NCI-H146 treated with DMSO at 0.1 percent for 48 hours (cell line): ENCODE measurements around the gene FCRL6.

Experiments used
- DNase-seq: peaks from one replicate; lab custom pipeline; 2025; ENCODE audit not compliant: unreplicated experiment; lab: John Stamatoyannopoulos, UW

FCRL6 gene, protein sequence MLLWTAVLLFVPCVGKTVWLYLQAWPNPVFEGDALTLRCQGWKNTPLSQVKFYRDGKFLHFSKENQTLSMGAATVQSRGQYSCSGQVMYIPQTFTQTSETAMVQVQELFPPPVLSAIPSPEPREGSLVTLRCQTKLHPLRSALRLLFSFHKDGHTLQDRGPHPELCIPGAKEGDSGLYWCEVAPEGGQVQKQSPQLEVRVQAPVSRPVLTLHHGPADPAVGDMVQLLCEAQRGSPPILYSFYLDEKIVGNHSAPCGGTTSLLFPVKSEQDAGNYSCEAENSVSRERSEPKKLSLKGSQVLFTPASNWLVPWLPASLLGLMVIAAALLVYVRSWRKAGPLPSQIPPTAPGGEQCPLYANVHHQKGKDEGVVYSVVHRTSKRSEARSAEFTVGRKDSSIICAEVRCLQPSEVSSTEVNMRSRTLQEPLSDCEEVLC

DNA sequence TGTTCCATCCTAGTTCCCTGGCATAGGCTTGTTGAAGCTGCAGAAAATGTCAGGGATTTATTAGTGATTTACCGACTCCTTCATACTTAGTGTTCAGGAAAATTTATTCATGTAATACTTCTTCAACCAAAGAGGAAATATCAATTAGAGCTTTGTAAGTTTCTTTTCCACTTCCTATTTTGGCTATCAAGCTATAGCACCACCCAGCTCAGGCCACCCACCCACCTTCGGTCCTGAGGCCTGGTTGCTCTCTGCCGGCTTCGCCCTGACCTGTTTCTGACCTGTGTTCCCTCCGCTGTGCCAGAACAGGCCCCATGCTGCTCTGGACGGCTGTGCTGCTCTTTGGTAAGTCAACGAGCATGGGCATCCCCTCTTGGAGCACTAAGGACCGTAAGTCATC is at the start of gene FCRL6:
Gene FCRL6, plus strand, starts transcription at position 250 of the 400 bp plus-strand sequence. Its CDS starts 65 bp downstream, at position 315.
- DNase-seq = no peak

DNA sequence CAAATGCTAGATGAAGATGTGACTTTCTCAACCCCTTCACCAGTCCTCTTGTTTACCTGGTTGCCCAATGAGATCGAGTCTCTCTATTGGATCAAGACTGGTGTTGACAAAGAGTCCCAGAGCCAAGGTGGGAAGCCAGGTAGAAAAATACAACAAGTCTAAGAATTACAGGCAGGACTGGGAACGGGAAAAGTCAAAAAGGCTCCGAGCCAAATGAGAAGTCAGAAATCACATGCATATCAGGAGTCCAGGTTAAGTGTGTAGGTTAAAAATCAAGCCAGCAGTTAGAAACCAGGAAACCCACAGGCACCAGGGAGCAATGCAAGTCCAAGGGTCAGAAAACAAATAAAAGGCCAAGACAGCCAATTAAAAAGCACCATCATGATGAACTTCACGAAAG is 48.8 kb upstream of the FCRL6 start:
- DNase-seq = no peak

GRCh38 chr1:159755451-159756007 is 46.6 kb upstream of the FCRL6 start:
- no peak for DNase-seq

DNA sequence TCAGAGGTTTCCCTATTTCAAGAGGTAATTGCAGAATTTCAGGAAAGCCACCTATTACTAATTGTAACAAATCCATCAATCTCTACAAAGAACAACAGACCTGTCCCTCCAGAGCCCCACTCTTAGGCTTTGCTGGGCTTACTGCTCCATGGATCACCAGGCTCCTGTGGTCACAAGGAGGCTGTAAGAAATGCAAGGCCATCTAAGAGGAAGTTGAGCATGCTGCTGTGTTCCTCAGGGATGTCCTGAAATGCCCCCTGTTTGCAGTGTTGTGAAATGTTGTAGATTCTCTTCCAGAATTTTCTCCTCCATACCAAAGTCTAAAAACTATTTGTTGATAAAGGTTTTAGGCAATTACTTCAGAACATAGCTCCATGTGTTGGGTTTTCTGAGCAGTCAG is 45.8 kb upstream of the FCRL6 start:
- no peak for DNase-seq

DNA sequence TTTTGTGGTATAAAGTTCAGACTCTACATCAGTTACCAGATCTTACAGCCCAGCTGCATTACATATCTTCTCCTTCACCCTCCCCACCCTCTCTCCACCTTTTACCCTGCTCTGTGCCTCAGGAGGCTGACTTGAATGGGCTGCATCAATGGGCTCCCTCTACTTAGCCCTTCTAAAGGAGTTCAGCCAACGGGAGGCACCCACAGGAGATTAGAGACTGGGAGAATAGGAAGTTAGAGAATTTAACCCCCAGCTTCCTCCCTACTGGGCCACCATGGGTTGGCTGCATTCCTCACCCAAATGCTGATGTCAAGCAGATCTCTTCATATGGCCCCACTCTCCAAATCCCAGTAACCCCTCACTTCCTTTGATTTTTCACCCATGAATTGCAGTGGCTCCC is 38.5 kb upstream of the FCRL6 start:
- no peak for DNase-seq

GRCh38 chr1:159765806-159766205 is 36.4 kb upstream of the FCRL6 start:
- no peak for DNase-seq

DNA sequence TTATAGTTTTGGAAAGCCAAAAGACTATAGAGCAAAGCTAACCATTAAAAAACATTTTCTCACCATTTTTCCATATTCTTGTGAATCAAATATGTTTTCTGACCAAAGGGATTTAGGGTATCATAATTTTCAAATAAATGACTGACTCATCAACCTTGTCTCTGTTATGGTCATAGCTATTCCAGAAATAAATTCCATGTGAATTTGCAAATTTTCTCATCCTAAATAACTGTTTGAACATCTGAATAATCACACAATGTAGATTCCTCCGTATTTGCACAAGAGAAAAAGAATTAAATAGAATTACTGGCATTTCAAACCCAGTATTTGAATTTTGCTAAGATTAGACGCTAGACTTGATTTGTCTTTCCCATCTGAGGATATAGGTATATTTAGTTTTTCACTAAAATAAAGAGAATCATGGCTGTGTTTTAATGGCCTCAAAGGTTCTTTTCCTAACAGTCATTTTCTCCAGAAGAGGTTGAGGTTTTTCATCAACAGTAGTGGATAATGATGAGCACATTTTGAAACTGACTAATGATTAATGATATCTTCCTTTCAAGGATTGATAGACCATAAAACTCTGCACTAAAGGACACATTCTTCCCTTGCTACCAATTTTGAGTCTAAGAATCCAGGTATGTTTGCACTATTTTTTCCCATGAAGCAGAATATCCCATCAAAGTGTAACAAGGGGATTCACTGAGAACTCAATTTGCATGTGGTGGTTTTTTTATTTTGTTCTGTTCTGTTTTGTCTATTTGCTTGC is 30.8 kb upstream of the FCRL6 start:
- DNase-seq = no peak

DNA sequence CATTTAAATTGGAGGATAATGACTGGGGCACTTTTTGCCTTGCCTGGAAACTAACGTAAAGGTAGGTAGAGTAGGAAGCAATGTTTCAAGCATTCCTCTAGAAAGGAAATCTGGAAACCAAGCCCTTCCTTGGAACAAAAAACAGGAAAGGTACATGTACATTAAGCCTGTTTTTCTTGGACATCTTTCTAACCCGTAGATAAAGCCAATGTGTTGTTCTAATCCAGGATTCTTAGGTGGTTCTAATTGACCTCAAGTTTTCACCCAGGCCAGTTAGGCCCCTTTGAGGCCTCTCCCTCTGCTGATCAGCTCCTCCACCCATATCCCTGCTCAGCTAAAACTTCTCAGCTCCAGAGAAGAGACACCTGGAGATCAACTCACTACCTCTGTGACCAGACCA is 27.7 kb upstream of the FCRL6 start:
- DNase-seq = no peak

- DNase-seq = no peak
Observed at GRCh38 chr1:159775716-159776115, 26.4 kb upstream of the FCRL6 start.

GRCh38 chr1:159778266-159778665 is 23.9 kb upstream of the FCRL6 start:
- no peak for DNase-seq

DNA sequence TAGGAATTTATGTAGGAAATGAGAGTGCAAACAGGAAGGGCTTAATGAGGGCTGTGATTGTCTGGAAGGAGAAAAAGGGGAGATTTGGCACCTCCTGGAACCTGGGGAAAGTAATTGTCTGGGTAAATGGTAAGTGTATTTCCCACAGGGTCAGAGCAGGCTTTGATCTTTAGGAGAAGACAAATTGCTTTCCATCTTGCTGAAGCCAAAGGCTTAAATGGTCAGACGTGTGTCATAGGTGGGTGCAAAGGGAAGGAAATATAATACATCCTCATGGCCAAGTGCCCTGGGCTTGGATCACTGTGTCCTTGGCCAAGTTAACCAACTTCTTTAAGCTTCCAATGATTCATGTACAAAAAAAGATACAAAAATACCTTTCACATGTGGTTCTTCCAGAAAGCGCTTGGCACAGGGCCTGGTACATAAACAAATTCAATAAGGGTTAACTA is 22.7 kb upstream of the FCRL6 start:
- DNase-seq = no peak

- DNase-seq = peak; percentile 92
Observed at GRCh38 chr1:159780583-159781582, 21.3 kb upstream of the FCRL6 start, which contains the start of gene DUSP23. Gene DUSP23, plus strand, starts transcription at chr1:159780962. Its CDS starts 139 bp downstream, at chr1:159781101.

GRCh38 chr1:159781992-159782391 is 20.2 kb upstream of the FCRL6 start:
- no peak for DNase-seq

DNA sequence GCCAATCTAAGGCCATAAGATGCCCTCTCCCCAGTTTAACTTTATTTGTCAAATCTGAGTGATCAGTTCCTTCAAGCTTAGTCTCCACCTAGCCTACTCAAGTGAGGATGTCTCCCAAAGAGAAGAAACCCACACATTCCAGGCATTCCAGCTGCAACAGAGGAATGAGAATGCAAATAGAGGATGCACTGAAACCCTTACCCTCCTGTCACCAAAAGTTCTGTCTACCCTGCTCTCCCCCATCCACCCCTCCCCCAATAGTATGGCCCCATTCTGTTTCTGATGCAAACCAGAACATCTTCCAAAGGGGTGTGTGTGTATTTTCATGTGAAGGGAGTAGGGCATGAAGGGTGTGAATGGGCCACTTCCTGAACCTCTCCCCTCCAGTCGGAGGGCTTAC is 18.4 kb upstream of the FCRL6 start:
- DNase-seq = no peak

GRCh38 chr1:159786465-159786864 is 15.7 kb upstream of the FCRL6 start:
- DNase-seq = no peak

GRCh38 chr1:159786966-159787365 is 15.2 kb upstream of the FCRL6 start:
- no peak for DNase-seq

DNA sequence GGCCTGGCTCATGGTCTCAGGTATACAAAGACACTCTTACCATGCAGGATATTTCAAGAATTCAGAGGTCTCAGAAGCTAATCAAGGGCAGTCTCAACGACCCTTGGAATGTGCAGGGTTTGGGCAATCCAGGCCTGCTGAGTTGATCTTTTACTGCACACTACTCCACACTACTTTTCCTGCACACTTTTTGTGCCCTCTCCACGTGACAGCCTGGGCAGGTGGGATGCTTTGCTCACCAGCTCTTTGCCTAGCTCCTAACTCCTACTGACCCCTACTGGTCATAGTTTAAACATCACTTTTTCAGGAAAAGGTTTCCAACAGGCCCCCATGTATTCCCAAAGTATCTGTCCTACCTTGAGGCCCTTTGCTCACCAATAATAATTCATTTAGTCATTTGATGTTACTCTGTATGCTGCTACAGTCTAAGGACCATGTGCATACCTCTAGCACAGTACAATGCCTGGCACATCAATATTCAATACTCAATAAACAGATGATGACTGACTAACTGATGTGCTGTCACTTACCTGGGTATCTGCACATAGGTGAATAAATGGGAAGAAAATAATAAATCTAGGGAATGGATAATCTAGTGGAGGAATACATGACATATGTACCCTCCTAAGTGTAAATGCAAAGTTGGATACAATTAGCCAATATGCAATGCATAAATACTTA is 11.8 kb upstream of the FCRL6 start:
- peak; percentile 33 for DNase-seq

DNA sequence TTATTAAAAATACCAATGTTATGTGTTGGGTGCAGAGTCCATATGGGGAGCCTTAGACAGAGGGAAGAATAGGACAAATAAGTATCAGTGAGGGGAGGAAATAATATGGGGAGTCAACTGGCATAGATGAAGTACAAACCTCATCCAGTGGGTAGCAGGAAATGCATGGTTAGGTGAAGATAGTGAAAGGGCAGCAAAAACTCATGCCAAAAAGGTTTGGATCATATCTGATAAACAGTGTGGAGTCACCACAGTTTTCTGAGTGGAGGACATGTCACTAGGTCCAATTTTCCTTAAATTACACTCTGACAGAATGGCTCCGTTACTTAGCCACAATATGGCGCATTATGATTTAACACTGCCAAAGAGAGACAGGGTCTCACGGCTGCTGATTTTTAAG is 11.1 kb upstream of the FCRL6 start:
- no peak for DNase-seq

DNA sequence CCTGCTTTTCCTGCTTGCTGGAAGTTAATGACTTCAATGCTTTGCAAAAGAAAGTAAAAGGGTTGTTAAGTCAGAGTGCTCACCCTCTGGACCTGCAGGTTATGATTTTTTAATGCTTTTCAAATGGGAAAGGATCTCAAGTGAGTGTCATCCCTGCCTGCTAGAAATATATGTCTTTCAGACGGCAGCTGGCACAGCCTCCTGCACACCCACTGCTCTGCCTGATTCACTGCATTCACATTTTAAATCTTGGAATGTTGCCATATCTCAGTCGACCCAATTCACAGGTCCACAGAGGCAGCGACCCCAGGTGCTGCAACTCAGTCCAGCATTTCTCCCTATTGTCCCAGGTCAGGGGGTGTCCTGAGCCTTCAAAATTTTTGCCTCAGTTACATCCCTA is 10.7 kb upstream of the FCRL6 start:
- DNase-seq = no peak

DNA sequence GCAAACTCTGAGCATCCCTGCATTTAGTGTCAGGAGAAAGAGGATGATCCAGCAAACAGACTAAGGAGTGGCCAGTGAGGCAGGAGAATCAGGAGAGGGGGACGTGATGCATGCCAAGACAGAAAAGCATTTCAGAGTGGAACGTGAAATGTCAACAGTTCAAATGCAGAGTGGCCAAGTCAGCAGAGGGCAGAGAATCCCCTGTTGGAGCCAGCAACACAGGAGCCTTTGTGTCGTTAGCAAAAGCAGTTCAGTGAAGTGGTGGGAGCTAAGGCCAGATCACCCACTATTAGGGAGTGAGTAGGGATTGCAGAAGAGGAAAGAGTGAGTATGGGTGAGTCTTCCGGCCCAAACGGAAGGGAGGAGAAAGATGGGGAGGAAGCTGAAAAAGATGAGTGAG is 6.6 kb upstream of the FCRL6 start:
- no peak for DNase-seq
